ENCODE results near the gene LKAAEAR1. TPM values are rescaled to one million over a fixed set of nuclear protein-coding genes. Genes with fewer than 3 reads are reported as not detected.
A peak's percentile ranks its signal among the peaks of the same experiment; 100 is the strongest.

LKAAEAR1 gene
- total RNA-seq, 1 donor: 0.72 TPM

- Histone ChIP-seq H3K4me2 (ENCODE audit: insufficient read depth, low read length) (no peak overlapping the region), H3K27ac (ENCODE audit: low read depth, low read length) (no peak overlapping the region), H3K9me3 (ENCODE audit: low read depth, low read length) (no peaks in the 10 kb centered on the region), H2AFZ (ENCODE audit: low read length) (no peak overlapping the region), H3K4me3 (ENCODE audit: insufficient read depth, low read length) (no peak overlapping the region), H3K27me3 (ENCODE audit: insufficient read depth, low read length) (peaks cover 38% of the 10 kb centered on the region), H3K36me3 (ENCODE audit: insufficient read depth, low read length) (no peaks in the 10 kb centered on the region), H3K79me2 (ENCODE audit: insufficient read depth, low read length) (no peaks in the 10 kb centered on the region), H4K20me1 (ENCODE audit: insufficient read depth, low read length) (no peaks in the 10 kb centered on the region), H3K4me1 (ENCODE audit: insufficient read depth, low read length) (no peaks in the 10 kb centered on the region)
- peak; percentile 82 for DNase-seq (ENCODE audit: insufficient read length, low spot score, missing footprints)
- no peak for TF ChIP-seq CTCF (IDR thresholded peaks at IDR 0.05; ENCODE audit: extremely low read depth, low read depth, low read length)
Observed at GRCh38 chr20:64104667-64105451, 20.7 kb upstream of the LKAAEAR1 start.

- no peaks in the 10 kb centered on the region for H3K79me2 ChIP-seq (ENCODE audit: insufficient read depth, low read length)
- H3K4me2 ChIP-seq (ENCODE audit: insufficient read depth, low read length): no peak overlapping the region
- TF ChIP-seq CTCF (IDR thresholded peaks at IDR 0.05; ENCODE audit: extremely low read depth, low read depth, low read length): no peak
- no peaks in the 10 kb centered on the region for H3K36me3 ChIP-seq (ENCODE audit: insufficient read depth, low read length)
- no peaks in the 10 kb centered on the region for H3K4me1 ChIP-seq (ENCODE audit: insufficient read depth, low read length)
- DNase-seq (ENCODE audit: insufficient read length, low spot score, missing footprints): peak; percentile 87
- peaks cover 35% of the 10 kb centered on the region for H3K27me3 ChIP-seq (ENCODE audit: insufficient read depth, low read length)
- no peaks in the 10 kb centered on the region for H4K20me1 ChIP-seq (ENCODE audit: insufficient read depth, low read length)
- H2AFZ ChIP-seq (ENCODE audit: low read length): no peak overlapping the region
- no peak overlapping the region for H3K4me3 ChIP-seq (ENCODE audit: insufficient read depth, low read length)
- no peak overlapping the region for H3K27ac ChIP-seq (ENCODE audit: low read depth, low read length)
- H3K9me3 ChIP-seq (ENCODE audit: low read depth, low read length): no peaks in the 10 kb centered on the region
Observed at GRCh38 chr20:64103871-64104666, 19.9 kb upstream of the LKAAEAR1 start.

- H3K9me3 ChIP-seq (ENCODE audit: low read depth, low read length): no peaks in the 10 kb centered on the region
- H3K27me3 ChIP-seq (ENCODE audit: insufficient read depth, low read length): peaks cover 35% of the 10 kb centered on the region
- no peak overlapping the region for H3K4me2 ChIP-seq (ENCODE audit: insufficient read depth, low read length)
- no peaks in the 10 kb centered on the region for H4K20me1 ChIP-seq (ENCODE audit: insufficient read depth, low read length)
- H3K79me2 ChIP-seq (ENCODE audit: insufficient read depth, low read length): no peaks in the 10 kb centered on the region
- no peak for TF ChIP-seq CTCF (IDR thresholded peaks at IDR 0.05; ENCODE audit: extremely low read depth, low read depth, low read length)
- H3K27ac ChIP-seq (ENCODE audit: low read depth, low read length): no peak overlapping the region
- H3K4me3 ChIP-seq (ENCODE audit: insufficient read depth, low read length): no peak overlapping the region
- H3K4me1 ChIP-seq (ENCODE audit: insufficient read depth, low read length): no peaks in the 10 kb centered on the region
- DNase-seq (ENCODE audit: insufficient read length, low spot score, missing footprints): no peak
- H2AFZ ChIP-seq (ENCODE audit: low read length): no peak overlapping the region
- H3K36me3 ChIP-seq (ENCODE audit: insufficient read depth, low read length): no peaks in the 10 kb centered on the region
Observed at GRCh38 chr20:64102647-64103354, 18.6 kb upstream of the LKAAEAR1 start.

Measured in osteoblast (primary cell).